Iris pigment epithelial cell (primary cell): ENCODE data around the gene YIPF1.
A peak's percentile ranks its signal among the peaks of the same experiment; 100 is the strongest.
"Not testable (repeated sequence)": the region's sequence is repeated elsewhere in the genome, so short reads cannot be mapped to it uniquely, and the experiment has no call there.

Source experiments
- DNase-seq: peaks from one replicate; pipeline ENCODE4 v3.0.0-alpha.2; 2011; ENCODE audit warnings: low read depth

Gene YIPF1

DNA sequence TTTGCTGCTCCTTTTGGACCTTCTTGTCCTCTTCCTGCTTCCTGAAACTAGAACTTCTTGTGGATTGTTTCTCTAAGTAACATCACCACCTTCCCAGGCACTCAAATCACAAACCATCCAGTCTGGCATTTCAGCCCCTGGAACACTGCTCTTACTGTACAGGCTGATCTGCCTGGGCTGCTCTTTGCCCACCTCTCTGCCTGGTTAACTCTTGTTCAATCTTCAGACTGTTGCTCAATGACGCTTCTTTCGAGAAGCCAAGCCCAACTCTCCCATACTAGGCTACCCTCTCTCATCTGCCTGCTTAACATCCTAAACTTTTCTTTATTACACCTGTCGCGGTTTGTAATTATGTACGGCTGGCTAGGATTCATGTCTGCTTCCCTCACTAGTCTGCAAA lies 5.0 kb upstream of the YIPF1 start:
- DNase-seq: no peak

GRCh38 chr1:53893999-53894636 lies 4.5 kb upstream of the YIPF1 start, which contains the start of gene DIO1:
Gene DIO1, plus strand, starts transcription at chr1:53894187. Its CDS starts 24 bp downstream, at chr1:53894211.
- no peak for DNase-seq

DNA sequence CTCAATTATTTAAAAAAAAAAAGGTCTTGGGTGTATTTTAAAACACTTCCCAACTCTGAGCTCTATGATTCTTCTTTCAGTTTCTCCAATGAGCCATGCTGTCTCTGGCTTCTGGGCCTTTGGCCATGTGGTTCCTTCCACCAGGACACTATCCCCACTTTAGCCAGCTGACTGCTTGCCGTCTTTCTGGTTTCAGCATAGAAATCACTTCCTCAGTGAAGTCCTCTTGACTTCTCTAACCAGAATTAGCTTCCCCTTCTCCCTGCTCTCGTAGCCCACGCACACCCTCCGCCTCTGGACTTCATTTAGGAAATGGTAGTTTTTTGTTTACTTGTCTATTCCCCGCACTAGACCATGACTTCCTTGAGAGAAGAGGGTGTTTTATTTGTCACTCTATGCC lies 3.3 kb upstream of the YIPF1 start:
- no peak for DNase-seq

GRCh38 chr1:53891678-53892077 lies 2.1 kb upstream of the YIPF1 start:
- DNase-seq: no peak

GRCh38 chr1:53891018-53891417 lies 1.4 kb upstream of the YIPF1 start:
- no peak for DNase-seq

DNA sequence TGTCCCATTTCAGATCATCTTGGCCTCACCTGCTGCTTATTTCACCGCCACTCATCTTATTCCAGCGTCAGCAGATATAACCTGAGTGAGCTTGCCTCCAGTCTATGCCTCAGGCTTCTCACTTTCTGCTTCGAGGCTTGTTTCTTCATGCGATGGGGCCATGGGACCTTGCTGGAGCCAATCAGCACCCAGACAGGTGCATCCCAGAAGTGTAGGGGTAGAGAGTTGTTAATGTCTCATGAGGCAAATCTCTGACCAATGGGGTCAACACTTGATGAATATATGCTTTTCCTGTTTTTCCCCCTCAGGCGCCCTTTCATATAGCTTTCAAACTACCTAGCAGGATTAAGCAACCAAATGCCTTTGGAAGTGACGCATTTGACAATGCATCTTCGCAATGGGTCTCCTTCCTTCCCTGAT lies 935 bp upstream of the YIPF1 start:
- no peak for DNase-seq

GRCh38 chr1:53888681-53889080 lies 916 bp downstream of the YIPF1 start:
- no peak for DNase-seq

- peak; percentile 9 for DNase-seq
These were observed 6.0 kb downstream of the YIPF1 start for GRCh38 chr1:53883600-53883999.

- DNase-seq: not testable (repeated sequence)
These were observed 7.7 kb downstream of the YIPF1 start for GRCh38 chr1:53881853-53882252.

DNA sequence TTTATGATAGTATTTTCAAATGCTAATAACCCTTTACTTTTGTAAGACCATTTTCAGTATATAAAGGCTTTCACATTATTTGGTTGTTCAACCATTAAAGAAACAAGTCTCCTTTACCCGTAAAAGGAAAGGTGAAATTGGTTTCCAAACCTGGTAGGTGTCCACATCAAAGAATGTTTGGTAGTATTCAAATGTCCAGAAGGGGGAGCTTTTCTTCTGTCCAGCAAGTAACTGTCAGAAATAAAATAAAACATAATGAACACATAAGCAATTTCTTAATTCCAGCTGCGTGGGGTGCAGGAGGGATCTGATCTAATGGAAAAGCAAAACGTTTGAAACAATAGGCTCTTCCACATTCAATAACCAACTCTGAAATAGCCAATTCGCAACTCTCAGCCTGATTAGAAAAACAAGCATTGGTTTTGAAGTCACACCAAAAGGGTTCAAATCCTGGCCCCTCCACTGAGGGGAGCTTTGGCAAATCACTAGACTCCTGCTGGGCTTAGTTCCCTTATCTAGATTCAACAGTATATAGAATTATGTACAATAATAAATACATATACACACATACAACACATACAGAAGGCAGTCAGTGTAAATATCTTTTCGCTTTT lies 11.0 kb downstream of the YIPF1 start:
- peak; percentile 68 for DNase-seq

- DNase-seq: not testable (repeated sequence)
These were observed 14.4 kb downstream of the YIPF1 start for GRCh38 chr1:53875150-53875549.

DNA sequence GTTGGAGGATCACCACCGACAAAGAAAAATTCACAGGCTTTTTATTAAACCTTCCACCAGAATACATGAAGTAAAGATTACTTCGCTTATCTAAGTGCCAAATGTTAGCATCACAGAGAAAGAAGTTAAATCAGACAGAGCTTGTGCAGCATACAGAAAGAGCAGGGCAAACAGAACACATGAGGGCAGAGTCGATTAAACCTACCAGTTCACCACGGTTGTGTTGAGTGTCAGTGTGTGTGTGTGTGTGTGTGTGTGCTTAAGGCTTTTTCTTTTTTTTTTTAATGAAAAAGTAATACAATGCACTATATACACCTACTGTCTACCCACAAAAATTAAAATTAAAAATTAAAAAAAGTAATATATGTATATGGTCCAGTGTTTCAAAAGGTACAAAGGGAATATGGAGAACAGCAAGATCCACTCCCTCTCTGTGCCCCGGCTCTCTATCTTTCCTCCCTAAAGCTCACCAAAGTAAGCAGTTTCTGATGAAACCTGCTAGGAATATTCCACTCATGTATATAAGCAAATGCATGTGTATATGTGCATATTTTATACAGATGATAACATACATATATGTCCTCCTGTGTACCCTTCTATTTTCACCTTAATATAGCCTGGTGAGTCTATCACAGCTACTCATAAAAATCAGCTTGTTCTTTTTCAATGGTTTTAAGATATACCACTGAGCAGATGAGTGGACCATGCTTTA lies 17.7 kb downstream of the YIPF1 start:
- DNase-seq: no peak

GRCh38 chr1:53871221-53871620 lies 18.4 kb downstream of the YIPF1 start:
- DNase-seq: no peak

DNA sequence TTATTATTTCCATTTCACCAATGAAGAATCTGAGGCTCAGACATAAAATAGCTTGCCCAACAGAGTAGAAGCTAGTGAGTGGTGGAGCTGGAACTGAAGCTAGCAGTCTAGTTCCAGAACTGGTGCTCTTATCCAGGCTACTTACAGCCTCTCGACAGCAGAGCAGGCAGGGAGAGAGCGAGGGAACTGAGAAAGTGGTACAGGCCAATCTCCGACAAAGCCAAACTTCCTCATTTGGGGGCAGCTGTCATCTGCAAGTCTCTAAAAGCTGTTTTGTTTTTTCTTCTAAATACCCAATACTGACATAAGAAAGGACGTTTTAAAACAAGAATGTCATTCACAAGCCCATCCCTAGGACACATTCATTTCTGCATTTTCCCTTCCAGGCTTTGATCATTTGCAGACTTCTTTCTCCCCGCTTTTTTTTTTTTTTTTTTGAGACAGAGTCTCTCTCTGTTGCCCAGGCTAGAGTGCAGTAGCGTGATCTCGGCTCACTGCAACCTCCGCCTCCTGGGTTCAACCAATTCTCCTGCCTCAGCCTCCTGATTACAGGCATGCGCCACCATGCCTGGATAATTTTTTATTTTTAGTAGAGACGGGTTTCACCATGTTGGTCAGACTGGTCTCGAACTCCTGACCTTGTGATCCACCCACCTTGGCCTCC lies 20.0 kb downstream of the YIPF1 start:
- no peak for DNase-seq

DNA sequence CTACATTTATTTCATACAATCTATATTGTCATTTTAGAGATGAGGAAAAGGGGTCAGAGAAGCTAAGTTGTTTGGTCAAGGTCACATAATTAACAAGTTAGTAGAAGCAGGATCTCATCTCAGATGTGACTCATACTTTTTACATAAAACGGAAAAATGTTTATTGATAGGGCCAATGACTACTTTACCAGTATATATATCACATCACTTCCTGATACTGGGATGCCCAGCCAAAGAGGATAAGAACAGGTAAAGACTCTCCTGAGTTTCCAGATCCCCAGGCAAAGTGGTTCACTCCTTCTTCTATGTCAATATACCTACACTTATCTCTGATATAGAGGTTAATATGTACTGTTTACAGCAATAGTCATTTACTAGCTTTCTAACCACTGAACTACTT lies 21.0 kb downstream of the YIPF1 start:
- DNase-seq: peak; percentile 11

DNA sequence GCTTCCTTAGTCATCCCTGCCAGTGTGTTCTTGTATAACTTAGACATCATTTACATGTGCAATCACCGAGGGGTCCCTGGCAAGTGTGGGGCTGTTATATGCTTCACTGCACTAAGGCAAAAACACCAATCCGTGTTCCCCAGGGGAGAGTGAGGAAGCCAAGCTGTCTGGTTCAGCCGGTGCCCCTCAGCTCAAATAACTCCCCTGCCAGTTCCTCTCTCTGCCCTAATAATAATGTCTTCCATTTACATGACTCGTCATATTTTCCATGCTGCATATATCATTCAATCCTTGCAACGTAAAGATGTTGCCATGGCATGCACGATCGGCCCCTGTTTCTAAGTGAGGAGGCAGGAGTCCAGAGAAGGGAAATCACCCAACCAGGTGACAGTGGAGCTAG lies 27.1 kb downstream of the YIPF1 start:
- no peak for DNase-seq

GRCh38 chr1:53860967-53861411 lies 28.6 kb downstream of the YIPF1 start:
- peak; percentile 50 for DNase-seq

DNA sequence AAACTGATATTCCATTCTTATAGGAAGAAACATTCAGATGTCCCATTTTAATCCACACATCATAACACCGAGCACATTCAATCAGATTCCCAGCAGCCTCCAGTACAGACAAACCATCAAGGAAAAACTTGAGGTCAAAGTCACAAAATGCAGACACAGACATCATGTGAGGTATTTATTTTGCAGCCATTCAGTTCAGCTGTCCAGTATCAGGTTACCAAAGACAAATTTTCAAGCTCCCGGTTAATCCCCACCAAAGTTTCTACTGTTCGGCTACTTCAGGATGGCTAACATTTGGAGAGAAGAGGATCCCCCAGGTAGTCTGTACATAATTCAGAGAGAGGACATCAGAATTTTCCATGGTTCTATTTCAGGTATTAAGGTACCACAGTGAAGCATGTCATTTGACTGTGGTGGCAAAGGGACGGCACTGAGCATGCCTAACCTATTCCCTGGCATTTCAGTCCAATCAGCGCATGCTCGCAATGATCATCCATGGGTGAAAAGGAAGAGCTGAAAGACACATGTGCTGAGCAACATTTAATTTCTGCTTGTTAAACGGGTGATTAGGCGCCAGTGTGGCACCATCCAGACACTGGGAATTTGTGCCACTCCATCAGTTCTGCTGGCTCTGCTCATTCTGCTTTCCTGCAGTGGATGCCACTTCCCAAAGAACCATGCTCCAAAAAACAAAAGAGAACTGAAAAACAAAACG lies 37.9 kb downstream of the YIPF1 start:
- DNase-seq: no peak

DNA sequence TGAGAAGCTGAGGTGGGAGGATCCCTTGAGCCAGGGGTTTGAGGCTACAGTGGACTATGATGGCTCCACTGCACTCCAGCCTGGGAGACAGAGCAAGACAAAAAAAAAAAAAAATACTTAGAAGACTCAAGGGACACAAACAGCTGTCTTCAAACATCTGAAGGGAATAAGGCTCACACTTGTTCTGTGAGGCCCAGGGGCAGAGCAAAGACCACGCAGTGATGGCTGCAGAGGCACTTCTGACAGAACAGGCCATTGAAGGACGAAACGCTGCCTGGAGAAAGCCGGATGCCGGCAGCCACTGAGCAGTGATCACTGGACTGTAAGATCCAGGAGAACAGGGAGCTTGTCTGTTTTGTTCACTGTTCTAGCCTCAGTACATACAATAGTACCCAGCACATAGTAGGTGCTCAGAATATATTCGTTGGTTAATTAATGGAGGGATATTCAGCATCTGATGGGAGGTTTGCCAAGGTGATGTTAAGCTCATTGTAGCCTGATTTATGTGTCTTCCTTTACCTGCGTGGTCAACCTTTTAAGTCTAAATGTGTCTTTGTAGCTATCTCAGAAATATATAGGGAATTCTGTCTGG lies 39.4 kb downstream of the YIPF1 start:
- no peak for DNase-seq

GRCh38 chr1:53847980-53848379 lies 41.6 kb downstream of the YIPF1 start:
- peak; percentile 27 for DNase-seq

- DNase-seq: no peak
These were observed 47.2 kb downstream of the YIPF1 start for GRCh38 chr1:53842347-53842746.

DNA sequence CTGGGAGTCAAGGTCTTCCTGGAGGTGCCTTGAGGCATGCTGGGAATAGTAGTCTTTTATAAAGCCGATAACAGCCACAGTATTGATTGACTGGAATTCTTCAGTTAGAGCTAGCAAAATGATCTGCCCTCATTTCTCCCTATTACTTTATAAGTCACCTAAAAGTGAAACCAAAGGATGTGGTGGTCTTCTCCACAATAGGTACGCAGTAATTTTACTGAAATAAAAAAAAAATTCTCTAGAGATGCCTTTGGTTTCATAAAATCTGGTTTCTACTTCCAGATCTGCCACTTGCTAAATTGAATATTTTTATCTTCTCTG lies 51.0 kb downstream of the YIPF1 start:
- no peak for DNase-seq
